ENCODE measurements around the gene SLC19A1.
A peak's percentile ranks its signal among the peaks of the same experiment; 100 is the strongest.

The SLC19A1 gene

DNA sequence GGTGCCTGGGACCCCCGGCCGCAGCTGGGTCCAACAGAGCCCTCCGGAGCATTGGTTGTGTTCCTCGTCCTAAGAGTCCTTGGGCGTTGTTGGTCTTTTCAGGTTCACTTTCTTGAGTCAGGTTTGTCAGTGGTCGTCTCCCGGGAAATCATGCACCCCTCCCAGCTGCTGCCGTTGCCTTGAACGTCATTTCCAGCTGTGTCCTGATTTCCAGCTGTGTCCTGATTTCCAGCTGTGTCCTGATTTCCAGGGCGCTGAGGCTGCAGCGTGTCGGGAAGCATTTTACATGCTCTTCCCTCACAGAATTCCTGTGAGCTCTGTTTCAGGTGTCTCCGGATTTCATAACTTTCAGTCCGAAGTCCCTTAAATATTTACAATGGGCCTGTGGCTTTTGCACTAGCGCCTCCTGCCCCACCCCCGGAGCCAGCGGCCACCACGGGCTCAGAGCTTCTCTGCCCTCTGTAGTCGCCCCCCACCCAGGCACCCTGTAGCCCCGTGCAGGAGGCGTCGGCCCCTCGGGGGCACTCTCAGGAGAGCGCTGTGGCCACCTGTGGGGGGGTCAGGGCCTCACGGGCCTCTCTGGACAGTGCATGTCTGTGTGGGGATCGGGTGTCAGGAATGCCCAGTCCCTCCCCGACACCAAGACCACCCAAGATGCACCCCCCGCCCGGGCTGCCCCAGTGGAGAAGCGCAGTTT is 70.6 kb downstream of the SLC19A1 start:
- H3K4me3 ChIP-seq (ENCODE audit: low read depth, low read length), result peak overlapping the region; percentile 27; the same call in 1 of the 2 replicates

DNA sequence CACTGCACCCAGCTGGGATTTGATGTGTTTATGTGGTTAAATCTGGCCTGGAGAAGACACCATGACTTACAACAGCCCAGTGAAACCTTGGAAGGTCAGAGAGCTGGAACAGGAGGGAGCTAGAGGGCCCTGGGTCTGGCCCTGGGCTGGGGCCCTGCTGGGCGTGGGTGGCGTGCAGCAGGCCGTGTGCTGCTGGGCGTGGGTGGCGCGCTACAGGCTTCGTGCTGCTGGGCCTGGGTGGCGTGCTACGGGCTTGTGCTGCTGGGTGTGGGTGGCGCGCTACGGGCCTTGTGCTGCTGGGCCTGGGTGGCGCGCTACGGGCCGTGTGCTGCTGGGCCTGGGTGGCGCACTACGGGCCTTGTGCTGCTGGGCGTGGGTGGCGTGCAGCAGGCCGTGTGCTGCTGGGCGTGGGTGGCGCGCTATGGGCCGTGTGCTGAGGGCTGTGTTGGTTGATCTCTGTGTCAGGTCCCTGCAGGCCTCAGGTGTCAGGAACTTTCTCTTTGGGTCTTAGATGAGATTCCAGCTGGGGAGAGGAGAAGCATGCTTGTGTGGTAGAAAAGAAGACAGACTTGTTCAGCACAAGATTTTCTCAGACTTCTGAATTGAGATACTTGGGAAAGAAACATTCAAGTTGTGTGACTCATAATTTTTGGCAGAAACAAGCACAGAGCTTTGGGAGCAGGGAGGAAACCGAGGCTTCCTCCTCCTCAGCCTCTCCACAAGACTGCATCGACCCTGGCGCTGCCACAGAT is 71.3 kb downstream of the SLC19A1 start:
- TF ChIP-seq, protein P1, sequence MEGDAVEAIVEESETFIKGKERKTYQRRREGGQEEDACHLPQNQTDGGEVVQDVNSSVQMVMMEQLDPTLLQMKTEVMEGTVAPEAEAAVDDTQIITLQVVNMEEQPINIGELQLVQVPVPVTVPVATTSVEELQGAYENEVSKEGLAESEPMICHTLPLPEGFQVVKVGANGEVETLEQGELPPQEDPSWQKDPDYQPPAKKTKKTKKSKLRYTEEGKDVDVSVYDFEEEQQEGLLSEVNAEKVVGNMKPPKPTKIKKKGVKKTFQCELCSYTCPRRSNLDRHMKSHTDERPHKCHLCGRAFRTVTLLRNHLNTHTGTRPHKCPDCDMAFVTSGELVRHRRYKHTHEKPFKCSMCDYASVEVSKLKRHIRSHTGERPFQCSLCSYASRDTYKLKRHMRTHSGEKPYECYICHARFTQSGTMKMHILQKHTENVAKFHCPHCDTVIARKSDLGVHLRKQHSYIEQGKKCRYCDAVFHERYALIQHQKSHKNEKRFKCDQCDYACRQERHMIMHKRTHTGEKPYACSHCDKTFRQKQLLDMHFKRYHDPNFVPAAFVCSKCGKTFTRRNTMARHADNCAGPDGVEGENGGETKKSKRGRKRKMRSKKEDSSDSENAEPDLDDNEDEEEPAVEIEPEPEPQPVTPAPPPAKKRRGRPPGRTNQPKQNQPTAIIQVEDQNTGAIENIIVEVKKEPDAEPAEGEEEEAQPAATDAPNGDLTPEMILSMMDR (IDR thresholded peaks at IDR 0.05; ENCODE audit: low read depth, low read length), result no peak
- peak overlapping the region; percentile 27; the same call in 1 of the 2 replicates for H3K4me3 ChIP-seq (ENCODE audit: low read depth, low read length)

More for the DNA sequence above, 70.6 kb downstream of the SLC19A1 start:
- TF ChIP-seq, protein P1 (IDR thresholded peaks at IDR 0.05; ENCODE audit: low read depth, low read length), result no peak

DNA sequence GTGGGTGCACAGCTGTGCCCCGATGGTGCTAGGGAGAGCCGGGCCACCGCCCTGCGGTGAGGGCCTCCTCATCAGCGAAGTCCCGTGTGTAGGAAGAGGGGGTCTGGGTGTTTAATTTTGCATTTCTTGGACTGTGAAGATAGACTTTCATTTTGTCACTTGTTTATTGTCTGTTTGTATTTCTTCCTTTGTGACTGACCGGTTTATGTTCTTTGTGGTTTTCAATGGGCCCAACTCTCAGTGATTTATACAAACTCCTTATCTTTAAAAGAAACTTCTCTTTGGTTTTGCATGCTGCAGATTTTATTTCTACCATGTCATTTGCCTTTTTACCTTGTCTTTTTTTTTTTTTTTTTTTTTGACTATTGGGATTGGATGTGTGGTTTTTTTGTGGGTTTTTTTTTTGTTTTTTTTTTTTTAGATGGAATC is 72.1 kb downstream of the SLC19A1 start:
- H3K4me3 ChIP-seq (ENCODE audit: low read depth, low read length), result no peak overlapping the region
- TF ChIP-seq, protein P1 (IDR thresholded peaks at IDR 0.05; ENCODE audit: low read depth, low read length), result no peak

DNA sequence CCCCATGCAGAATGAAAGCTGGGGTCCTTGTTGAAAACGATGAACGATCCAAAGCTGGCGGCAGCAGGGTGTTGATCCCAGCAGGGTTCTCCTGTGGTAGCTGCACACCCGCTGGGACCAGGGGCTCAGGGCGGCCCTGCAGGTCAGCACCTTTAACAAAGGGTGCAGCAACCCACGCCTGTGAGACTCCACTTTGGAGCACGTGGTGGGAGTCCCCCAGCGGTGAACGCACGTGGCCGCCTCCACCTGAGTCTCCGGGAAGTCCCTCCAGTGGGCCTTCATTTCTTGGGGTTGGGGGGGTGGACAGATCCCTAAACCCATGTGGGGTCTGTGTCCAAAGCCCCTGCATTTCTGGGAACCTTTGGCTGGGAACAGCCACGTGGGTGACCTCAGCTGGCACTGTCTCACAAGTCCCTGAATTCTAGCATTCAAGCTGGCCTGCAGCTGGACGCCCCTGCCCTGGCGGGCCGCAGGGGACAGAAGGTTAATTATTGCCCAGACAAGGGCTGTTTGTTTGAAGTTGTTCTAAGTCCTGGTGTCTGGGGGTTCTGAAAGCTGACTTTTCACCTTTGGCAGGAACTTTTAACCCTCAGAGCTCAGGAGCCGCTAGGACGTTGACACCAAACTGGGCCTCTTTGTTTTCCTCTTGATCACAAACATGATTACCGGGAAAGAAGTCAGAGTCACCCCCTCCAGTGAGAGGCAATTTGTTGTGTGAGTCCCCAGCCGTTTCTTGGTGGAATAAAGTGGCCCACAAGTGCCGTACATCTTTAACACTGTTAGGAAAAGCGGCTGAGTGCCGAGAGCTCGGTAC is 72.8 kb downstream of the SLC19A1 start:
- TF ChIP-seq, protein P1 (IDR thresholded peaks at IDR 0.05; ENCODE audit: low read depth, low read length), result no peak
- H3K4me3 ChIP-seq (ENCODE audit: low read depth, low read length), result no peak overlapping the region

DNA sequence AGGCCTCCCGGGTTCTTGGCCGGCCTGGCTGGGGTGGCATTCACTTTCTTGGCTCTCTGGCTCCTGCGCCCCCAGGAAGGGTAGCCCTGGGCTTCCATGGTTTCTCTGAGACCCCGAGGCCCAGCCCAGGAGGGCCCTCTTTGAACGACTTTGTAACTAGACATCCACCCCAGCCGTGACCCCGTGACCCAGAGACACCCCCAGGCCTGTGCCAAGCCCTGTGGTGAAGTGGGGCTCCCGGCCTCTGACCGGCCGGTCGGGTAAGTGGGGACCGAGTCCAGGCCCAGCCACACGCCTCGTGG is 73.3 kb downstream of the SLC19A1 start:
- TF ChIP-seq, protein P1 (IDR thresholded peaks at IDR 0.05; ENCODE audit: low read depth, low read length), result no peak
- H3K4me3 ChIP-seq (ENCODE audit: low read depth, low read length), result no peak overlapping the region

DNA sequence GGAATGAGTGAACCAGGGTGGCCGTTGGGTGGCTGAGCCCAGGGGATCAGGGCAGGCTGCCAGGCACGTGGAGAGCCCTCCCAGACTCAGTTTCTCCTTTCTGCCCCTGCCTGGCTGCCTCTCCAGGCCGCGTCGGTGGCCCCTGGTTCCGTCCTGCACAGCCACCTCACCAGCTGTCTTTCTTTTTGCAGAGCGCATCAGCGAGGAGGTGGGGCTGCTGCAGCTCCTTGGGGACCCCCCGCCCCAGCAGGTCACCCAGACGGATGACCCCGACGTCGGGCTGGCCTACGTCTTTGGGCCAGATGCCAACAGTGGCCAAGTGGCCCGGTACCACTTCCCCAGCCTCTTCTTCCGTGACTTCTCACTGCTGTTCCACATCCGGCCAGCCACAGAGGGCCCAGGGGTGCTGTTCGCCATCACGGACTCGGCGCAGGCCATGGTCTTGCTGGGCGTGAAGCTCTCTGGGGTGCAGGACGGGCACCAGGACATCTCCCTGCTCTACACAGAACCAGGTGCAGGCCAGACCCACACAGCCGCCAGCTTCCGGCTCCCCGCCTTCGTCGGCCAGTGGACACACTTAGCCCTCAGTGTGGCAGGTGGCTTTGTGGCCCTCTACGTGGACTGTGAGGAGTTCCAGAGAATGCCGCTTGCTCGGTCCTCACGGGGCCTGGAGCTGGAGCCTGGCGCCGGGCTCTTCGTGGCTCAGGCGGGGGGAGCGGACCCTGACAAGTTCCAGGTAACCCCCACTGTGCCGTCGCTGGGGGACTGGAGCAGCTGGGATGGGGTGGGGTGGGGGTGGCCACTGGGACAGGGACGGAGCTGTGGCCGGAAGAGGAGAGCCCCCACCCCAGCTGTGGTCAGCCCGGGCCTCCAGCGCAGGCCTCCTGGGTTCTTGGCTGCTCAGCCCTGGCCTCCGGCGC is 73.9 kb downstream of the SLC19A1 start:
- no peak overlapping the region for H3K4me3 ChIP-seq (ENCODE audit: low read depth, low read length)
- TF ChIP-seq, protein P1 (IDR thresholded peaks at IDR 0.05; ENCODE audit: low read depth, low read length), result no peak

Measured in WI38 (cell line).